Measurements from ENCODE around the gene ARHGAP28. TPM values are rescaled to one million over a fixed set of nuclear protein-coding genes. Genes with fewer than 3 reads are reported as not detected.

The ARHGAP28 gene
- total RNA-seq, 2 donors from 2014 or later = 110 to 133 TPM

- H3K4me3 Mint-ChIP-seq = no peak overlapping the region
Measured at GRCh38 chr18:6764382-6764781, 34.9 kb downstream of the ARHGAP28 start.

DNA sequence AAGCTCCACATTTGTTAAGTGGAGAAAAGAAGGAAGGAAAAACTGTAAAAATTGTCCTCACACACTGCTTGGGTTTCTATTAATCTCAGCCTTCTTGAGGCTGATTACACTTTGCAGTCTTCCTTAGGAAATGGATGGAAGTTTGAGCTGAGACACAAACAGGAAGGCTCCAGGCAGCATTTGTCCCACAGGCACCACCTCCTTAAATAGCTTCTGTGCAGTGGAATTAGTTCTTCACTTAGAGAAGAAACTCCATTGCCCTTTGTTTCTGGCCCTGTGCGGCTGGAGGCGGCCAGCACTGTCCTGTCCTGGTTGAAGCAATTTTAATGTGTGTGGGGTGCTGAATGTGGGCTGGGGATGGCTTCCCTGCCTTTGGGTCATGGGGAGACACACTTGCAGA is 44.3 kb downstream of the ARHGAP28 start:
- Mint-ChIP-seq H3K27me3 (ENCODE audit: insufficient read depth) (no peaks in the 10 kb centered on the region), H3K4me3 (no peak overlapping the region), H3K27ac (peak overlapping the region; percentile 77), H3K4me1 (peaks cover 53% of the 10 kb centered on the region), H3K36me3 (ENCODE audit: low read depth) (peaks cover 9% of the 10 kb centered on the region), H3K9me3 (no peaks in the 10 kb centered on the region)
- Histone ChIP-seq H3K36me3 (ENCODE audit: control insufficient read depth, insufficient read depth, low read length) (peaks cover 3% of the 10 kb centered on the region), H3K4me1 (ENCODE audit: control insufficient read depth, insufficient read depth, low read length) (no peaks in the 10 kb centered on the region), H3K9me3 (ENCODE audit: control insufficient read depth, low read length) (no peaks in the 10 kb centered on the region), H3K27me3 (ENCODE audit: control insufficient read depth, insufficient read depth, low read length, poor library complexity, severe bottlenecking) (no peaks in the 10 kb centered on the region), H3K27ac (ENCODE audit: low read depth, low read length) (no peak overlapping the region), H3K9ac (ENCODE audit: extremely low read depth, low read length, poor library complexity, severe bottlenecking) (no peak overlapping the region), H3K4me3 (ENCODE audit: low read length) (no peak overlapping the region)
- WGBS, 2 experiments (ENCODE audit: insufficient coverage in 1 of 2, insufficient read length in 1 of 2) = 98% methylated on average over 2 of the region's 2 CpGs; no CpG with 5 or more reads in 1 of the 2 experiments
- no peak for TF ChIP-seq CTCF (conservative IDR thresholded peaks at IDR 0.05)
- no peak for DNase-seq

More at GRCh38 chr18:6764382-6764781, 34.9 kb downstream of the ARHGAP28 start:
- peaks cover 45% of the 10 kb centered on the region for H3K4me1 Mint-ChIP-seq
- H3K36me3 ChIP-seq (ENCODE audit: control insufficient read depth, insufficient read depth, low read length) = peaks cover under 1% of the 10 kb centered on the region
- H3K36me3 Mint-ChIP-seq (ENCODE audit: low read depth) = peaks cover 3% of the 10 kb centered on the region
- WGBS, 2 experiments (ENCODE audit: insufficient coverage in 1 of 2, insufficient read length in 1 of 2) = 89 to 91% methylated on average over 3 of the region's 3 CpGs
- DNase-seq = no peak
- H3K9ac ChIP-seq (ENCODE audit: extremely low read depth, low read length, poor library complexity, severe bottlenecking) = no peak overlapping the region
- H3K9me3 ChIP-seq (ENCODE audit: control insufficient read depth, low read length) = no peaks in the 10 kb centered on the region
- peak overlapping the region; percentile 63 for H3K27ac ChIP-seq (ENCODE audit: low read depth, low read length)
- no peak for TF ChIP-seq CTCF (conservative IDR thresholded peaks at IDR 0.05)
- no peaks in the 10 kb centered on the region for H3K27me3 ChIP-seq (ENCODE audit: control insufficient read depth, insufficient read depth, low read length, poor library complexity, severe bottlenecking)
- peak overlapping the region; percentile 7 for H3K27ac Mint-ChIP-seq
- no peaks in the 10 kb centered on the region for H3K27me3 Mint-ChIP-seq (ENCODE audit: insufficient read depth)
- H3K4me3 ChIP-seq (ENCODE audit: low read length) = no peak overlapping the region
- no peaks in the 10 kb centered on the region for H3K9me3 Mint-ChIP-seq
- peaks cover 4% of the 10 kb centered on the region for H3K4me1 ChIP-seq (ENCODE audit: control insufficient read depth, insufficient read depth, low read length)

DNA sequence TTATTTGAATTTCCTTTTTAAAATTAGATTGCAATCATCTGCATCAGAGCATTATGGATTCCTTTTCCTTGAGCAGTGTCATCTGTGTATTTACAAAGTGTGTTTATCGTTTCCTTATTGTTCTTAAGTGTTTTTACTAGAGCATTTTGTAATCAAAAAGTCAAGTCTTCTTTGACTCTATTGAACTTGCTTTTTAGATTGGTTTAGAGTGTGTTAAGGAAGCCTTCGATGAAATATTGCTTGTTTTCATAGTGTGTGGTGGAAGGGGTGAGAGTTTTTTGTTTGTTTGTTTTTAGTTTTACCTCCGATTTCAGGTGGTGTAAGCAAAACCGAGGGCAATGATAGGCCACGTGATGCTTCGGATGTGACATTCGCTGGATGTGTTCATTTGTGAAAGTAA is 45.7 kb downstream of the ARHGAP28 start:
- H3K9me3 Mint-ChIP-seq = no peaks in the 10 kb centered on the region
- H3K4me1 Mint-ChIP-seq = peaks cover 53% of the 10 kb centered on the region
- Histone ChIP-seq H3K36me3 (ENCODE audit: control insufficient read depth, insufficient read depth, low read length) (peaks cover 11% of the 10 kb centered on the region), H3K27me3 (ENCODE audit: control insufficient read depth, insufficient read depth, low read length, poor library complexity, severe bottlenecking) (no peaks in the 10 kb centered on the region), H3K27ac (ENCODE audit: low read depth, low read length) (no peak overlapping the region), H3K4me1 (ENCODE audit: control insufficient read depth, insufficient read depth, low read length) (no peaks in the 10 kb centered on the region), H3K9ac (ENCODE audit: extremely low read depth, low read length, poor library complexity, severe bottlenecking) (no peak overlapping the region), H3K4me3 (ENCODE audit: low read length) (no peak overlapping the region), H3K9me3 (ENCODE audit: control insufficient read depth, low read length) (no peaks in the 10 kb centered on the region)
- H3K27me3 Mint-ChIP-seq (ENCODE audit: insufficient read depth) = no peaks in the 10 kb centered on the region
- H3K36me3 Mint-ChIP-seq (ENCODE audit: low read depth) = peaks cover 9% of the 10 kb centered on the region
- no peak for TF ChIP-seq CTCF (conservative IDR thresholded peaks at IDR 0.05)
- no peak for DNase-seq
- 94 to 97% methylated on average over 2 to 7 of the region's 7 CpGs for WGBS, 2 experiments (ENCODE audit: insufficient coverage in 1 of 2, insufficient read length in 1 of 2)
- H3K27ac Mint-ChIP-seq = peak overlapping the region; percentile 11
- H3K4me3 Mint-ChIP-seq = no peak overlapping the region
